Endodermal cell (in vitro differentiated cells): Measurements from ENCODE around the gene FAN1. TPM values are rescaled to one million over a fixed set of nuclear protein-coding genes. Genes with fewer than 3 reads are reported as not detected.

Source experiments
- DNase-seq: peaks from one replicate; pipeline ENCODE4 v3.0.0-alpha.2; 2017
- H3K27ac ChIP-seq: 2 replicates; pipeline ENCODE4 v1.5.1; 2013; ENCODE audit warnings: mild to moderate bottlenecking, low read depth, low read length, moderate library complexity
- H3K27me3 ChIP-seq: 2 replicates; pipeline ENCODE4 v1.6.1; 2013; ENCODE audit warnings: mild to moderate bottlenecking, low read length, moderate library complexity; ENCODE audit not compliant: insufficient read depth, control insufficient read depth, poor library complexity, severe bottlenecking
- H3K36me3 ChIP-seq: 2 replicates; pipeline ENCODE4 v1.7.0; 2013; ENCODE audit warnings: mild to moderate bottlenecking, low read length, moderate library complexity; ENCODE audit not compliant: control insufficient read depth, insufficient read depth
- H3K4me1 ChIP-seq: one replicate; pipeline ENCODE4 v1.7.0; 2013; ENCODE audit warnings: low read length; ENCODE audit not compliant: control insufficient read depth, insufficient read depth
- H3K4me3 ChIP-seq: 2 replicates; pipeline ENCODE4 v1.5.1; 2013; ENCODE audit warnings: mild to moderate bottlenecking, low read length, moderate library complexity
- H3K9ac ChIP-seq: 2 replicates; pipeline ENCODE4 v1.6.1; 2013; ENCODE audit warnings: mild to moderate bottlenecking, low read length, moderate library complexity; ENCODE audit not compliant: poor library complexity, severe bottlenecking; ENCODE audit errors: extremely low read depth
- H3K9me3 ChIP-seq: 2 replicates; pipeline ENCODE4 v1.6.1; 2013; ENCODE audit warnings: mild to moderate bottlenecking, low read length, moderate library complexity; ENCODE audit not compliant: control insufficient read depth
- H3K27ac Mint-ChIP-seq: 2 replicates; pipeline ENCODE4 v1.8.0; 2020; ENCODE audit warnings: mixed read lengths
- H3K27me3 Mint-ChIP-seq: 2 replicates; pipeline ENCODE4 v1.8.0; 2021; ENCODE audit warnings: mild to moderate bottlenecking, mixed read lengths; ENCODE audit not compliant: insufficient read depth
- H3K36me3 Mint-ChIP-seq: 2 replicates; pipeline ENCODE4 v1.8.0; 2020; ENCODE audit warnings: low read depth, mixed read lengths
- H3K4me1 Mint-ChIP-seq: 2 replicates; pipeline ENCODE4 v1.8.0; 2020; ENCODE audit warnings: mixed read lengths
- H3K4me3 Mint-ChIP-seq: 2 replicates; pipeline ENCODE4 v1.8.0; 2020; ENCODE audit warnings: mild to moderate bottlenecking, moderate library complexity, mixed read lengths
- H3K9me3 Mint-ChIP-seq: 2 replicates; pipeline ENCODE4 v1.8.0; 2020; ENCODE audit warnings: mild to moderate bottlenecking, mixed read lengths
- CTCF ChIP-seq: fragments of 200-600 bp; sonication (generic); conservative IDR thresholded peaks from 2 replicates; pipeline ENCODE4 v1.5.0; 2021; ENCODE audit warnings: antibody characterized with exemption, mild to moderate bottlenecking
- WGBS, 2 experiments: methylation state at CpG; one replicate each; pipeline versions ENCODE4 v1.1.5 to v1.1.7; 2013; ENCODE audit warnings: missing lambda C conversion rate in 2 of 2, mixed read lengths in 1 of 2; ENCODE audit not compliant: insufficient coverage in 1 of 2, insufficient read length in 1 of 2; 5-methylcytosine and 5-hydroxymethylcytosine counted together
- total RNA-seq, 2 donors: library from RNA; stranded (reverse); fragmentation: NEBNext Ultra II Directional in 1 of 2; extraction: Animal tissue kit (Norgen Biotek cat#: 25700) in 1 of 2; gene quantifications; 2 replicates in 1 of 2; 3 replicates in 1 of 2; pipeline ENCODE4 v1.2.1, GENCODE V29; 2021

Gene FAN1
- total RNA-seq, 2 donors from 2014 or later, result 20.0 to 25.9 TPM

- Histone ChIP-seq H3K9ac (no peak overlapping the region), H3K4me3 (no peak overlapping the region), H3K27ac (no peak overlapping the region), H3K27me3 (no peaks in the 10 kb centered on the region), H3K4me1 (no peaks in the 10 kb centered on the region), H3K9me3 (no peaks in the 10 kb centered on the region), H3K36me3 (peaks cover 58% of the 10 kb centered on the region)
- Mint-ChIP-seq H3K4me1 (no peaks in the 10 kb centered on the region), H3K27ac (no peak overlapping the region), H3K4me3 (no peak overlapping the region), H3K36me3 (peaks cover 50% of the 10 kb centered on the region), H3K27me3 (no peaks in the 10 kb centered on the region), H3K9me3 (no peaks in the 10 kb centered on the region)
- 94 to 98% methylated on average over 4 to 5 of the region's 5 CpGs for WGBS, 2 experiments
- no peak for DNase-seq
- TF ChIP-seq CTCF, result no peak
These were observed 54.5 kb downstream of the FAN1 start for GRCh38 chr15:30958219-30958618.

GRCh38 chr15:30962079-30962478, 58.4 kb downstream of the FAN1 start:
- H3K9me3 Mint-ChIP-seq, result no peaks in the 10 kb centered on the region

GRCh38 chr15:30962659-30963058, 58.9 kb downstream of the FAN1 start:
- Histone ChIP-seq H3K9ac (no peak overlapping the region), H3K27me3 (no peaks in the 10 kb centered on the region), H3K27ac (no peak overlapping the region), H3K9me3 (no peaks in the 10 kb centered on the region), H3K4me1 (no peaks in the 10 kb centered on the region), H3K4me3 (no peak overlapping the region), H3K36me3 (peaks cover 39% of the 10 kb centered on the region)
- Mint-ChIP-seq H3K27ac (no peak overlapping the region), H3K4me1 (no peaks in the 10 kb centered on the region), H3K36me3 (peaks cover 25% of the 10 kb centered on the region), H3K9me3 (no peaks in the 10 kb centered on the region), H3K27me3 (no peaks in the 10 kb centered on the region), H3K4me3 (no peak overlapping the region)
- TF ChIP-seq CTCF, result no peak
- WGBS, 2 experiments, result 100% methylated on average over 2 to 3 of the region's 3 CpGs
- DNase-seq, result no peak

More at GRCh38 chr15:30962079-30962478, 58.4 kb downstream of the FAN1 start:
- no peaks in the 10 kb centered on the region for H3K4me1 ChIP-seq
- H3K4me3 Mint-ChIP-seq, result no peak overlapping the region
- no peak overlapping the region for H3K27ac ChIP-seq
- TF ChIP-seq CTCF, result no peak
- DNase-seq, result no peak
- no peak overlapping the region for H3K9ac ChIP-seq
- H3K27ac Mint-ChIP-seq, result no peak overlapping the region
- H3K27me3 Mint-ChIP-seq, result no peaks in the 10 kb centered on the region
- no peaks in the 10 kb centered on the region for H3K4me1 Mint-ChIP-seq
- no peaks in the 10 kb centered on the region for H3K27me3 ChIP-seq
- H3K4me3 ChIP-seq, result no peak overlapping the region
- H3K36me3 Mint-ChIP-seq, result peaks cover 31% of the 10 kb centered on the region
- no peaks in the 10 kb centered on the region for H3K9me3 ChIP-seq
- peaks cover 45% of the 10 kb centered on the region for H3K36me3 ChIP-seq
